ENCODE data around the gene TBRG4. TPM values are rescaled to one million over a fixed set of nuclear protein-coding genes. Genes with fewer than 3 reads are reported as not detected.

Gene TBRG4
- total and polyA plus RNA-seq, 2 donors from 2014 or later = 45.7 to 67.8 TPM

- Histone ChIP-seq H3K4me3 (ENCODE audit: low read length in 3 of 3) (no peak overlapping the region), H3K27ac (ENCODE audit: low read depth in 2 of 2, low read length in 2 of 2) (no peak overlapping the region), H3K9ac (ENCODE audit: low read length in 3 of 3) (no peak overlapping the region), H3K9me3 (ENCODE audit: control insufficient read depth in 2 of 3, insufficient read depth in 1 of 3, low read length in 3 of 3) (no peaks in the 10 kb centered on the region), H3K36me3 (ENCODE audit: control insufficient read depth in 2 of 3, insufficient read depth in 3 of 3, low read length in 3 of 3) (peaks cover 0 to 26% (median 18%) of the 10 kb centered on the region in 3 donors), H3K27me3 (ENCODE audit: control insufficient read depth, insufficient read depth, low read length) (no peaks in the 10 kb centered on the region), H3K4me1 (ENCODE audit: control insufficient read depth in 2 of 3, insufficient read depth in 2 of 3, low read depth in 1 of 3, low read length in 3 of 3) (no peaks in the 10 kb centered on the region)
- intact Hi-C loops (cut with DNase I) = no loop called here
- DNase-seq (no peak), FAIRE-seq (no peak)
- no peak for TF ChIP-seq CTCF (IDR thresholded peaks at IDR 0.05; ENCODE audit: borderline replicate concordance, extremely low read depth, insufficient read depth)
Measured at GRCh38 chr7:45067582-45067981, 43.9 kb downstream of the TBRG4 start.

- no peak for TF ChIP-seq CTCF (IDR thresholded peaks at IDR 0.05; ENCODE audit: borderline replicate concordance, extremely low read depth, insufficient read depth)
- FAIRE-seq (no peak), DNase-seq (peak in 1 of 5 donors; percentile 34)
- Histone ChIP-seq H3K36me3 (ENCODE audit: control insufficient read depth in 2 of 3, insufficient read depth in 3 of 3, low read length in 3 of 3) (peaks cover 0 to 21% (median 15%) of the 10 kb centered on the region in 3 donors), H3K4me1 (ENCODE audit: control insufficient read depth in 2 of 3, insufficient read depth in 2 of 3, low read depth in 1 of 3, low read length in 3 of 3) (no peaks in the 10 kb centered on the region), H3K27ac (ENCODE audit: low read depth in 2 of 2, low read length in 2 of 2) (no peak overlapping the region), H3K9me3 (ENCODE audit: control insufficient read depth in 2 of 3, insufficient read depth in 1 of 3, low read length in 3 of 3) (no peaks in the 10 kb centered on the region), H3K4me3 (ENCODE audit: low read length in 3 of 3) (no peak overlapping the region), H3K27me3 (ENCODE audit: control insufficient read depth, insufficient read depth, low read length) (no peaks in the 10 kb centered on the region), H3K9ac (ENCODE audit: low read length in 3 of 3) (no peak overlapping the region)
- intact Hi-C loops (cut with DNase I) = no loop called here
Measured at GRCh38 chr7:45066409-45066808, 45.1 kb downstream of the TBRG4 start.

GRCh38 chr7:45065031-45065995 lies 46.2 kb downstream of the TBRG4 start:
- Histone ChIP-seq H3K9me3 (ENCODE audit: control insufficient read depth in 2 of 3, insufficient read depth in 1 of 3, low read length in 3 of 3) (no peaks in the 10 kb centered on the region), H3K36me3 (ENCODE audit: control insufficient read depth in 2 of 3, insufficient read depth in 3 of 3, low read length in 3 of 3) (peaks cover 0 to 21% (median 15%) of the 10 kb centered on the region in 3 donors), H3K9ac (ENCODE audit: low read length in 3 of 3) (no peak overlapping the region), H3K27me3 (ENCODE audit: control insufficient read depth, insufficient read depth, low read length) (no peaks in the 10 kb centered on the region), H3K27ac (ENCODE audit: low read depth in 2 of 2, low read length in 2 of 2) (no peak overlapping the region), H3K4me3 (ENCODE audit: low read length in 3 of 3) (no peak overlapping the region), H3K4me1 (ENCODE audit: control insufficient read depth in 2 of 3, insufficient read depth in 2 of 3, low read depth in 1 of 3, low read length in 3 of 3) (no peaks in the 10 kb centered on the region)
- intact Hi-C loops (cut with DNase I) = no loop called here
- FAIRE-seq = no peak
- TF ChIP-seq CTCF (IDR thresholded peaks at IDR 0.05; ENCODE audit: borderline replicate concordance, extremely low read depth, insufficient read depth) = no peak
- DNase-seq = no peak
